CMK (cell line): Measurements from ENCODE around the gene S100A10.
A peak's percentile ranks its signal among the peaks of the same experiment; 100 is the strongest.

Experiments
- DNase-seq: peaks from one replicate; pipeline ENCODE4 v3.0.0-alpha.2; 2010; ENCODE audit warnings: low read depth

S100A10 gene, protein sequence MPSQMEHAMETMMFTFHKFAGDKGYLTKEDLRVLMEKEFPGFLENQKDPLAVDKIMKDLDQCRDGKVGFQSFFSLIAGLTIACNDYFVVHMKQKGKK

GRCh38 chr1:151993734-151994496, at the start of gene S100A10:
Gene S100A10 (minus strand): TSS chr1:151993859. CDS start chr1:151986230, 7,629 bp downstream.
- DNase-seq, result peak; percentile 47

DNA sequence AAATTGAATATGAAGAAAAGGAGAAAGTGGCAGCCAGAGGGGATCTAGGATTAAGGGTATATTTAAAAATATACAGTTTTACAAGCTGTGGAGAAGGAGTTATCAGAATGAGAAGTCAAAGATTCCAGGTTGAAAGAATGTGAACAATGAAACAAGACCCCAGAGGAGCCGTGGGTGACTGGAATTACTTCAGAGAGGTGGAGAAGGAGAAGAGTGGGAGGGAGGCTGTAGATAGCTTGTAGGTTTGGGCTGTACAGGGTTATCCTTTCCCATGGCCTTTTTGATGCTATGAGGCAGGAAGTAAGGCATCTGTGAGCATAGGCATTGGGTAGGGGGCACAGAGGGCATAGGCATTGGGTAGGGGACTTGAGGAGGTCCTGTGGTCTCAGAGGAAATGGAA, 48.4 kb upstream of the S100A10 start:
- no peak for DNase-seq

DNA sequence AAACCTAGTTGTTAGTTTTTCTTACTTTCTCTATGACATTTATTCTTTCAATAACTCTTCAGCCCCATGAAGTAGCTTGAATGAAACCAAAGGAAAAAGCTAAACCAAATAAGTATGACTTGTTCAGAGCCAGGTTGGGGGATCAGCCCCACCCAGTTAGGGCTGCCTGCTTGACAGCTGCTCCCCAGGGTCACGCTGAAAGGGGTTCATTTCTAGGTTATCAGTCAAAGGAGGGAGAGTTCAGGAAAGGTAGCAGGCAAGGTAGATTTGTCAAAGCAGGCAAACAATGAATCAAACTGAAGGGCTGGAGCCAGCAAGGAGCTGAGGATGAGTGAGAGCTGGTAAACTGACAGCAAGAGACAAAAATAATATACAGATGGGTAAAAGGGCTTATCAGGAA, 46.2 kb upstream of the S100A10 start:
- DNase-seq, result no peak

GRCh38 chr1:152039461-152039860, 45.8 kb upstream of the S100A10 start:
- no peak for DNase-seq

DNA sequence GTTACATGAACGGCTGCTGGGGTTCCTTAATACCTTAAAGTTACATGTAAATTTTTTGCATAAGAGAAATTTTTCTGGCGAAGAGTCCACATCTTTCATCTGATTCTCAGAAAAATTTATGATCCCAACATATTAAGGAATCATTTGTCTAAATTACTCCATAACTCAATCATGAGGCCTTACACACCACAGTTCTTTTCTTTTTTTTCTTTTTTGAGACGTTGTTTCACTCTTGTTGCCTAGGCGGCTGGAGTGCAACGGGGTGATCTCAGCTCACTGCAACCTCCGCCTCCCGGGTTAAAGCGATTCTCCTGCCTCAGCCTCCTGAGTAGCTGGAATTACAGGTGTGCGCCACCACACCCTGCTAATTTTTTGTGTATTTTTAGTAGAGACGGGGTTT, 45.2 kb upstream of the S100A10 start:
- DNase-seq, result no peak

DNA sequence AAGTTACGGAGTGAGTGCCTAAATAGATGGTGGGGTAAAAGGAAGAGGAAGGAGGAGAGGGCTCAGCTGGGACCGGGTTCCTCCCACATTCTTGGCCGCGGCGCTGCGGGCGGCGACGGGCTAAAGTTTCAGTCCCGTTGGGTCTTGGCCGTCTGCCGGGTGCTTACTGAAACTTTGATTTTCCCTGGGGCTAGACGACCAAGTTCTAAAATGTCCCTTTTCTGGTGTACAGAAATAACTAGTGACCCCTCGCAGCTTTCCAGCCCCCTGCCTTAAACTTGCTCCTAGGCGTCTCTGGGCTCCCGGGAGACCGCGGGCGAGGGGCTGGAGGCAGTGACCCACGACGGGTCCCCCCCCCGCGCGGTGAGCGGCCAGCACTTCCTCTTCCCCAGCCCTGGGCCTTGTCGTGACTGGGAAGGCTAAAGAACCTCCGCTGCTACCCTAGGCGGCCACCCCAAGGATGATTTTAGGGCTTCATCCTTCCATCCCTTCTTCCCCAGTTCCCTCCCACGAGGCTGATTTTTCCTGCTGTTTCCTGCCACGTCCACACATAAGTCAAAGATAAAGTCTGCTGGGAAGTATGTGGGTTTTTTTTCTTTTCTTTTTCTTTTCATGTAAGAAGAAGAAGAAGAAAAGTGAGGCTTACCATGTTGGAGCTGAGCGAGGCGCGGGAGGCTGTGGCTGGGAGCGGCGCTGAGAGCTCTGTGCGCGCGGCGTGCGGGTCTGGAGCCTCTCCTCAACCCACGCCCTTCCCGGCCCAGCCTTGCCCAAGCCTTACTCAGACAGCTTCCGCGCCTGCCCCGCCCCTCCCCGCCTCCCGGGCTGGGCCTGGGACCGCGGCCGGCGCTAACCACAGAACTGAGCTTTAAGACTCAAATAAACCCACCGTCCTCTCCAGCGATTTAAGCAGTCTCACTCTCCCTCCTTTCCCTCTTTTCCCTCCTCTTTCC, 42.9 kb upstream of the S100A10 start, which contains the start of gene S100A11:
S100A11 (minus strand) TSS at position 738 of the 950 bp plus-strand sequence; CDS start at position 649, 89 bp downstream.
- DNase-seq, result peak; percentile 62

- DNase-seq, result no peak
These were observed 42.0 kb upstream of the S100A10 start for GRCh38 chr1:152035539-152036266.

- peak; percentile 46 for DNase-seq
These were observed 41.2 kb upstream of the S100A10 start for GRCh38 chr1:152034654-152035538.

GRCh38 chr1:152034324-152034653, 40.6 kb upstream of the S100A10 start:
- DNase-seq, result no peak

DNA sequence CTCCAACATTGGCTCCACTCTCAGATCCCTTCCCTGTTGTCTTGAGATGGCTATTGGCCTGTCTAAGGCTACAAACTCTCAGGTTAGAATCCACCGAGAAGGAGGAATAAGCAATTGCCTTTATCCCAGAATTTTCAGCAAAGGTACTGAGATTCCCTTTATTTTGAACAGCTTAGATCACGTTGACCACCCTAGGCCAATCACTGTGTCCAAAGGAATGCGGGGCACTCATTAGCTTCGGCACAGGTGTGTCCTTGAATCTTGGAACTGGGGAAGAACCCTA, 36.2 kb upstream of the S100A10 start:
- no peak for DNase-seq

- no peak for DNase-seq
These were observed 35.7 kb upstream of the S100A10 start for GRCh38 chr1:152029144-152029928.

- DNase-seq, result no peak
These were observed 33.2 kb upstream of the S100A10 start for GRCh38 chr1:152026895-152027294.

DNA sequence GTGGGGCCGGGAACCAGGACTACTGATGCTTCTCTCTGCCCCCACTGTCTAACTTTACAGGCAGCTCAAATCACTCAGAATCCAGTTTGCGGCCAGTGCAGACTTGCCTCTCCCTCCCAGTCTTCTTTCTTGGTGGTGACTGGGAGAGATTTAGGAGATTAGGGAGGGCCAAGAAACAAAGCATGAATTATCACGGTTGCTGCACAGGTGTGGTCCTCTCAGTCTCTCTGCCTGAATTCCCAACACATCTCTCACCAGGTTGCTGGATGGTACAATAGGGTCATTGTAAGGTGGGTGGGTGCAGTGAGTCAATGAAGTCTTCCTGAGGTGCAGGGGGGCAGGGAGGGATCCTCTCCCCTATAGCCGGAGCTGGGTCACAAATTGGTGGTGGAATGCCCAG, 30.6 kb upstream of the S100A10 start:
- DNase-seq, result no peak

GRCh38 chr1:152023221-152023620, 29.6 kb upstream of the S100A10 start:
- DNase-seq, result no peak

DNA sequence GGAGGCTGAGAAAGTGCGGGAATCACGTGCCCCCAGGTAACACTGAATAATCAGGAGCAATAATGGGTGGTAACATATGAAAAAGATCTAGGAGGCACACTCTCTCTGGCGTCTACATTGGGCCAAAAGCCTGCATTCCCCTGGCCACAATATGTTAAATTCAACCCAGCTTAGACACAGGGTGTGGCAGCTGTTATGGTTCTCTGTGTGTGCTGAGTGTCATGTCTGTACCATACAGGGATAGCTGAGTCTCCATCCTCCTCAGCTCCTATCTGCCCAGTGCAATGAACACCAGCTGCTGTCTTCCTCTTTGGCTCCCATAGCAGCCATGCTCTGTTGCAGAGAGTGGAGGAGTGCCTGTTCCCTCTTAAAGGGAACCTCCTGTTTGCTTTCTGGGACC, 28.8 kb upstream of the S100A10 start:
- no peak for DNase-seq

GRCh38 chr1:152021569-152021968, 27.9 kb upstream of the S100A10 start:
- DNase-seq, result no peak

- DNase-seq, result no peak
These were observed 27.2 kb upstream of the S100A10 start for GRCh38 chr1:152020849-152021248.

DNA sequence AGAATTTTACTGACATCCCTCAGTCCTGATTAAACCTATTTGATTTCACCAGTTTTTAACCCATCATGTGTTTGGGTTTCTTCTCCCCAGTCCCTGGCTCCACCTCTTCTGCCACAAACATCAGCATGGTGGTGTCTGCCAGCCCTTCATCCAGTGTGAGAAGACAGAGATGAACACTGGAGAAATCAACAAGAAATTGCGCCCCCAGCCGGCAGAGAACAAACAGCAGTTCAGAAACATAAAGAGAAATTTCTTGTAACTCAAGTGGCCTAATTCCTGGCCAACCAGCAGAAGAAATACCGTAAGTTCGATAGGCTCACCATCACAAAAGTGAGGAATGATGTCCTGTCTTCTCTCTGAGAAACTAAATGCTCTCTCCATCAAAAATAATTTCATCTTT, 24.9 kb upstream of the S100A10 start:
- DNase-seq, result no peak

DNA sequence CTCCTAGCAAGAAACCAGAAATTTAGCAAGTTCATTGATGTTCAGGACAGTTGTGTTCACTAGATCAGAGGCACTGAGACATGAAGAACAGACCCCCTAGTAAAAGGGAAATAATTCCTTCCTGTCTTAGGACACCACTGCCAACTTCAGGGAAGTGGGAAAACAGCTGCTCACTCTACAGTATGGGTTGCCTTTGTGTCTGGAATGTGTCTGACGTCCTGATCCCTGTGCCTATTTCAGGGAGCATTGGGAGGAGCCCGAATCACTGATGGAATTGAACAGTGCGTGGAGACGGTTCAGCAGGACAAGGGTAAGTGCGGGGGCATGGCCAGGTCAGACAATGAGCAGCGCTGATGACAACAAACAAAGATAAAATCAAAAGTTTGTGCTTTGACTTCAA, 22.1 kb upstream of the S100A10 start:
- DNase-seq, result no peak

DNA sequence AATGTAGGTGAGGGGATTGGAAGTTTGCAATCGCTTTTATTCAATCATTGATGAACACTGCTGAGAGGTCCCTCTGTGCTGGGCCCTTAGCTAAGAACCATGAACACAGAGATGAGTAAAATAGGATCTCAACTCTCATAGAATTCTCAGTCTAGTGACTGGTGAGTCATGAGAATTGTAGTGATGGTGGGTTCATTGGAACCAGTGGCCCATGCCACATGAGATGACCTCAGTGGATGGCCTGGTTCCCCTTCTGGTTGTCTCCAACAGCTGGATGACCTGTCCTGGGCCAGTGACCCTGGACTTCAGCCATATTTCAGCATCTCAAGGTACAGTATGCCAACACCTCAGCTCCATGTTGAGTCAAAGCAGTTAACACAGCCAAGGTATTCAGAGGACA, 21.3 kb upstream of the S100A10 start:
- DNase-seq, result no peak
